G401 (cell line): ENCODE measurements around the gene MAP2K7. TPM values are rescaled to one million over a fixed set of nuclear protein-coding genes. Genes with fewer than 3 reads are reported as not detected.
"Not testable (repeated sequence)": the region's sequence is repeated elsewhere in the genome, so short reads cannot be mapped to it uniquely, and the experiment has no call there.

Experiments
- DNase-seq: peaks from one replicate; pipeline ENCODE4 v3.0.0-alpha.2; 2015; ENCODE audit warnings: low spot score
- in situ Hi-C: cut with HindIII; loops from 2 replicates; pipeline ENCODE4 v1.10.0; 2016; ENCODE audit warnings: low sequenced_read_pairs, mixed read lengths
- total RNA-seq: library from RNA; depleted of rRNA; stranded (reverse); fragments of >200 nt; shearing (Covaris generic); gene quantifications from 2 replicates; pipeline ENCODE4 v1.2.3, GENCODE V29; 2014

The MAP2K7 gene
- total RNA-seq, 1 experiment from 2014 or later, result 16.2 TPM

DNA sequence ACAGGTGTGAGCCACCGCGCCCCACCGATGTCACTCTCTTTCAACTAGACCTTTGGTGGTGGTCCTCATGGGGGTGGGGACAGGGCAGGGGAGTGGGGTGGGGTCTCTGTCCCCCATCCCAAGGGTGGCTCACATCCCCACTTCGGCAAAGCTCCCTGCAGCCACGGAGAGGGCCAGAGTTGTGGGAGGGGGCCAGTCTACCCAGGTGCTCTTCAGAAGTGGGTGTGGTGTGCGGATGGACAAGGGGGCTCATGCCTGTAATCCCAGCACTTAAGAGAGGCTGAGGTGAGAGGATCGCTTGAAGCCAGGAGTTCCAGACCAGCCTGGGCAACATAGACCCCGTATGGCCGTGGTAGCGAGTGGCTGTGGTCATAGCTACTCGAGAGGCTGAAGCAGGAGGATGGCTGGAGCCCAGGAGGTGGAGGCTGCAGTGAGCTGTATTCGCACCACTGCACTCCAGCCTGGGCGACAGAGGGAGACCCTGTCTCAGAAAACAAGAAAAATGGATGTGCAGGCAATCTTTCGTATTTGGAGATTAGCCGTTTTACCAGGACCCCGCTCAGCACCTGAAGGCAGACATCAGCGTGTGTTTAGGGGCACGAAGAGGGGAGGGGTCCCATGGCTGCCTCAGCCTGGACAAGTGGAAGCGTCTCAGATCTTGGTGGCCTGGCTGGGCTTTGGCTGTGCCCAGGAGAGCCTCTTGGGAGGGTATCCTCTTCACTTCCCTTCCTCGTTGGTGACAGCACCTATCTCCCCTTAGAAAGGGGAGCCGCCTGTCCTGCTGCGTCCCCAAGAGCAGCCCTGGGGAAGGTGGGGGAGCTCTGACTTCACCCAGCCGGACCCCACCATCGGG lies 11.8 kb downstream of the MAP2K7 start:
- no peak for DNase-seq
- in situ Hi-C loops, result no loop called here

GRCh38 chr19:7916103-7916954 lies 12.7 kb downstream of the MAP2K7 start:
- DNase-seq, result no peak
- in situ Hi-C loops, result no loop called here

DNA sequence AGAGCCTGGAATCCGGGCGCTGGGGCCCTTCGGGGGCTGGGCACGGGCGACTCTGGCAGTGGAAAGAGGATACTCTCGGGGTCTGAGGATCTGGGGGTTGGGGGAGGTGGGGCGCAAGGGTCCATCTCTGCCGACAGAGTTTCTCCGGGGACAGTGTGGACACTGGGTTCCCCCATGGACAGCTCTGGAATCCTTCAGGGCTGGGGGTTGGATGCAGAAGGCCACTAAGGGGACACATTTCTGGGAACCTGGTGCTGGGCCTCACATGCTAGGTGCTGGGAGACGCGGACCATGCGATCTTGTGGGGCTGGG lies 13.2 kb downstream of the MAP2K7 start:
- in situ Hi-C loops, result no loop called here
- no peak for DNase-seq

GRCh38 chr19:7917267-7918061 lies 13.8 kb downstream of the MAP2K7 start:
- in situ Hi-C loops, result no loop called here
- DNase-seq, result peak; percentile 75

DNA sequence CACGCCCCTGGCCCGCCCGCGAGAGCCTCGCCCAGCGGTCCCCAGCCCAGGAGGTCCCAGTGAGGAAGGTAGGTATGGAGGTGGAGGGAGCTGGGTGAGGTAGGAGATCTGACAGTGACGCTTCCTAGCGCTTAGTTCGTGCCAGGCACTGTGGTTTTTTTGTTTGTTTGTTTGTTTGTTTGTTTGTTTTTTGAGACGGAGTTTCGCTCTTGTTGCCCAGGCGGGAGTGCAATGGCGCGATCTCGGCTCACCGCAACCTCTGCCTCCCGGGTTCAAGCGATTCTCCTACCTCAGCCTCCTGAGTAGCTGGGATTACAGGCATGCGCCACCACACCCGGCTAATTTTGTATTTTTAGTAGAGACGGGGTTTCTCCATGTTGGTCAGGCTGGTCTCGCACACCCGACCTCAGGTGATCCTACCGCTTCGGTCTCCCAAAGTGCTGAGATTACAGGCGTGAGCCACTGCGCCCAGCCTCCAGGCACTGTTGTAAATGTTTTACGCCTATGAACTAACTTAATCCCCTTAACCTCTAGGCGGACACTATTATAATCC lies 14.5 kb downstream of the MAP2K7 start:
- in situ Hi-C loops, DNase-seq: not testable (repeated sequence)

GRCh38 chr19:7918615-7919421 lies 15.1 kb downstream of the MAP2K7 start:
- DNase-seq, result no peak
- in situ Hi-C loops, result no loop called here

- in situ Hi-C loops, result loop anchor here (5.0 kb wide), 1 partner anchor 68 kb away; no protein-coding TSS in a partner anchor
Observed at GRCh38 chr19:7919610-7920518, 16.2 kb downstream of the MAP2K7 start, which contains the start of gene SNAPC2. Gene SNAPC2, plus strand, starts transcription at chr19:7920338. Its CDS starts 29 bp downstream, at chr19:7920367.

GRCh38 chr19:7920519-7921301 lies 17.0 kb downstream of the MAP2K7 start:
- in situ Hi-C loops, result loop anchor here (5.0 kb wide), 1 partner anchor 68 kb away; no protein-coding TSS in a partner anchor
- DNase-seq, result peak; percentile 97

More at GRCh38 chr19:7919610-7920518, 16.2 kb downstream of the MAP2K7 start, which contains the start of gene SNAPC2:
- DNase-seq, result peak; percentile 87

GRCh38 chr19:7921302-7921966 lies 17.8 kb downstream of the MAP2K7 start:
- in situ Hi-C loops, result loop anchor here (5.0 kb wide), 1 partner anchor 69 kb away; no protein-coding TSS in a partner anchor
- DNase-seq, result no peak

- in situ Hi-C loops, result loop anchor here (5.0 kb wide), 1 partner anchor 70 kb away; no protein-coding TSS in a partner anchor
- DNase-seq, result no peak
Observed at GRCh38 chr19:7921967-7922835, 18.5 kb downstream of the MAP2K7 start.

DNA sequence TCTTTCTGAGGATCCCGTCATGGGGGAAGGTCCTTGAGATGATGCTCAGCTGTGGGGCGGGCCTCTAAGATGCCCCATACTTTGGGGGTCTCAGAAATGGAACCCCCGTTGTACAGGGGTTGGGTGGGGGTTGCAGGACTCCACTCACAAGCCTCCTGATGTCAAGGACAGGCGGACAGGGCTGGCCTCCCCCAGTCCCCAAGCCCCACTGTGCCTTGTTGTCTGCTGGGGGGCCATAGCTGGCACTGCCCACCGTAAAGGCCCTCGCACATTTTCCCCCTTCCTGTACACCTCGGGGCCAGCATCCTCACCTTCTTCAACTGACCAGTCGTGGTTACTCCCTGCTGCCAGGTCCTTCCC lies 19.1 kb downstream of the MAP2K7 start:
- in situ Hi-C loops, result loop anchor here (5.0 kb wide), 1 partner anchor 71 kb away; no protein-coding TSS in a partner anchor
- DNase-seq, result no peak

DNA sequence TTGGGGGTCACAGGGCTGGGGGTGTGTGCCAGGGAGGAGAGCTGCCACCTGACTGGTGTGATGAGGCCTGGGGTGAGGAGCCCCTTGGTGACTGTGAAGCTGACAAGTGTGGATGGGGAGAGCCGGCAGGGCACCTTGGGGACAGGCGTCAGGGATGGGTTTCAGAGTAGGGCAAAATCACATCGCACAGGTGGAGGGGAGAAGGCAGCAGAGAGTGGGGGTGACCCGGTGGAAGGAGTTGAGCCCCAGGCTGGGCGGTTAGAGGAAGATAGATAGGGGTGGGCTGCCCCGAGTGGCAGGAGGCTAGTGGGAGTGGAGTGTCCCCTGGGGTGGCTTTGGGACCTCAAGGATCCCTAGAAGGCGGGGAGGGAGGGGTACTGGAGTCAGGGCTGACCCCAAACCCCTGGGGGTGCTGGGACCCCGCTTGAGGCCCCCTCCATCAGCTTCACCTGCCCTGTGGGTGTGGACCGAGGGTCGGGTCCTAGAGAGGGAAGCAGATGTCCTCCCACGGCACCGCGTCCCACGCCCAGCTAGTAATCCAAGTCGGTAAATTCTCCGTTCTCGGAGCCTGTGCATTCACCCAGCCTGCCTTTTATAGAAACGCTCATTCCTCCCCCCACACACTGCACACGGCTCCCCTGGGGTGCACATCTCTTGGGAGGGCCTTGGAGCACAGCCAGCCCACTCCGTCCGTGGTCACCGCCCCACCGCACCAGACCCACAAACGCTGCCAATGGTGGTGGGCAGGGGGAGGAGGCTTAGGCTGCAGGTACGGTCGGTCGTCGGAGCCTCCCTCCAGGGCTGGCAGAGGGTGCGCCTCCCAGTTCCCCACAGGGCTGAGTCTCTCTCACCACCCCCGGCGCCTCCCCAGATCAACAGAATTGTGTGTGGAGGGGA lies 19.9 kb downstream of the MAP2K7 start:
- in situ Hi-C loops, result loop anchor here (5.0 kb wide), 1 partner anchor 71 kb away; no protein-coding TSS in a partner anchor
- no peak for DNase-seq

DNA sequence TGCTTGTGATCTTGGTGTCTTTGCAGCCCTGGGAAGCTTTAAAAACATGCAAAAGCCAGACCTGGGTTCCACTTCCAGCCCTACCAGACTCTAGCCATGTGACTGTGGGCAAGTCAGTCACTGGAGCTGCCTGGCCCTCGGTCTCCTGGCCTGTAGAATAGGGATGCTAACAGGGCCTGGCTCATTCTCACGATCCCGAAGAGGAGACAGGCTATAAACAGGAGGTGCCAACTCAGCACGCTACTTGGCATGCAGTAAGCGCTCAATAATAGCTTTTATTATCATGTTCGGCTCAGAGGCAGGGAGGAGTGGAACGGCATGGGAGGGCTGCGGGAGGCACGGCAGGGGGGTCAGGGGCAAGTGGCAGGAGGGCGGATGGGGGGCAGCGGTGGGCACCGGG lies 20.6 kb downstream of the MAP2K7 start:
- in situ Hi-C loops, result loop anchor here (5.0 kb wide), 1 partner anchor 72 kb away; no protein-coding TSS in a partner anchor
- no peak for DNase-seq

DNA sequence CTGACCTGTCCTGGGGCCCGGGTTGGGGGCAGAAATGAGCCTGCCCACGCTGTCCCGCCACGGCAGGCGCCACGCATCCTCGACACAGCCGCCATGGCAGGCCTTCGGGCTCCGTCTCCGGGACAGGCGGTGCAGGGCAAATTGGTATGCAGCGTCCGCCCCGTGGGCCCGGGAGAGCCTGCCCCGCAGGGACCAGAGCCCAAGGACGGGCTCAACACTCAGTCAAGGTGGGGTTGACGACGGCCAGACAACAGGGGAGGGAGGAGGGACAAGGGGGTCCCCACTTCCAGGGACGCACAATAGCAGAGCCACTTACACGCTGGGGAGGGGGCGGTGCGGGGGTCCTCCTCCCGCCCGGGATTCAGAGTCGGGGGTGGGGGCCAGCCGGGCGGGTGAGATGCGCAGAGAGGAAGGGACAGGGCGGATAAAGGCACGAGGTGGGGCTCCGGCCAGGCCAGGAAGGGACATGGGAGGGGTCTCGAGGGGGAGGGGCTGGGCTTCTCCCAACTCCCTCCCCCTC lies 21.0 kb downstream of the MAP2K7 start:
- in situ Hi-C loops, result loop anchor here (5.0 kb wide), 1 partner anchor 72 kb away; no protein-coding TSS in a partner anchor
- no peak for DNase-seq
